Measurements from ENCODE around the gene KIAA1958. TPM values are rescaled to one million over a fixed set of nuclear protein-coding genes. Genes with fewer than 3 reads are reported as not detected.
A peak's percentile ranks its signal among the peaks of the same experiment; 100 is the strongest.

Gene KIAA1958
- total and polyA plus RNA-seq, 5 donors: 0.66 to 4.4 (median 3.1) TPM

DNA sequence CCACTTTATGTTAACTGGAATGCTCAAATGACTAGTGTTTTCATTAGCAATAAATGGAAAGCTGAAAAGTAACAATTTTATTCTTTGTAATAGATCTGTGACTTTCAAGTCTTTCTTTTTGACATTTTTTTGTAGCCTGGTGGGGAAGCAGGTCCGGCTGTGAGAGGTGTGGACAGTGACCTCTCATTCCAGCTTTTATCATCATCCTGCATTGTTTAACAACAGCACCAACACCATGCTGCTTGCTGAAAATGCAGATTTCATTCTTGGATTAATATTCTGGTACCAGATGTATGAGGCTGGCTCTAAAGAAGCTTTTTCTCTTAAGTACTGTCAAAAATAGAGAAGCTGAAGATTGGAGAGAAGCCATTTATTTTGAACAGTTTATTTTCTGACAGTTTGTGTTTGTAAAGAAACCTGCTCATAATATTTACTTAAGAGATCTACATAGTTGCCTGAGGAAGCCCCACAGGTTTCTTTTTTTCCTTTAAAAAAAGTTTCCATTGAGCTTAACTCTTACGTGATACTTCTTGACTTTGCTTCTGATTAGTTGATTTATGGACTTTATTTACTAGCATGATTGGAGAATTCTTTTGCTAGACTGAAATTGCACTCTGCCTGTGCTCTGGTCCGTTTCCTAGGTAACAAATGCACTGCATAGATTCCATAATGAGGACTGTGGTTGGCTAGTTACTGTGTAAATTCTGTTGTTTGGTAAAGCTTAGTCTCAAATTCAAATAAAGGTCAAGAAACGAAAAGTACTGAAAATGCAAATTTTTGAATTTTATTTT lies 3.4 kb downstream of the KIAA1958 start:
- H3K4me1 ChIP-seq (ENCODE audit: control insufficient read depth, insufficient read depth, low read length): no peaks in the 10 kb centered on the region
- H3K4me3 ChIP-seq (ENCODE audit: low read length): no peak overlapping the region
- no peaks in the 10 kb centered on the region for H3K27me3 ChIP-seq (ENCODE audit: control insufficient read depth, insufficient read depth)
- intact Hi-C loops (cut with DNase I): loop anchor here in 1 of 4 donors (10.0 kb wide), 1 partner anchor 215 kb away; no protein-coding TSS in a partner anchor
- no peak overlapping the region for H3K27ac ChIP-seq (ENCODE audit: low read length)
- 80% methylated on average over 4 of the region's 4 CpGs for WGBS
- ATAC-seq (no peak), DNase-seq (no peak)
- no peaks in the 10 kb centered on the region for H3K9me3 ChIP-seq (ENCODE audit: control insufficient read depth, low read length)

DNA sequence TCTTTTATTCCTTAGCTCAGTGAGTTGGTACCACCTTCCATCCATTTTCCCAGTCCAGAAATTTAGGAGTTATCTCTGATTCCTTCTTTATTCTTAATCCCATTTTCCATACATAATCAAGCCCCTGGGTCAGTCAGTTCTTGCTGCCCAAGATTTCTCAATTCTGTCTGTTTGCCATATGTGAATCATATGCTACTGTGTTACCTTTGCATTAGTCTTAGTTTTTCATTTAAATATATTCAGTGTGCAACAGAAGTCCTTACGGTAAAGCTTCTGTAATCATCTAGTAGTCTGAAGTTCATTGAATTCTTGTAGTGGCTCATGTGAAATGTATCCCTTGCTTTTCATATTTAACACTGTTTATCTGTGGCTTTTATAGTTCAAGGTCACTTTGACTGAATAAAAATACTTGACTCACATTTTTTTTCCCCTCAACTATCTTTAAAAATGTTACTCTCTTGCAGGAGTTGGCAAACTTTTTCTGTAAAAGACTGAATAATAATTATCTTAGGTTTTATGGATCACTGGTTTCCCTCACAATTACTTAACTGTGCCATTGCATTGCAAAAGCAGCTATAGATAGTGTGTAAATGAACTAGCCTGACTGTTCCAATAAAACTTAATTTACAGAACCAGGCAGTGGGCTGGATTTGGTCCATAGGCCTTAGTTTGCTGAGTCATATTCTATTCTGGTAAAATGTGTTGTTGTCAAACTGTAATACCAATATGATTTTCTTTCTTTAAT lies 6.9 kb downstream of the KIAA1958 start:
- DNase-seq: no peak
- H3K4me1 ChIP-seq (ENCODE audit: control insufficient read depth, insufficient read depth, low read length): no peaks in the 10 kb centered on the region
- no peaks in the 10 kb centered on the region for H3K9me3 ChIP-seq (ENCODE audit: control insufficient read depth, low read length)
- no peak overlapping the region for H3K27ac ChIP-seq (ENCODE audit: low read length)
- no peak overlapping the region for H3K4me3 ChIP-seq (ENCODE audit: low read length)
- intact Hi-C loops (cut with DNase I): no loop called here
- no peaks in the 10 kb centered on the region for H3K27me3 ChIP-seq (ENCODE audit: control insufficient read depth, insufficient read depth)
- 86% methylated on average over 1 of the region's 1 CpG for WGBS
- ATAC-seq: no peak

DNA sequence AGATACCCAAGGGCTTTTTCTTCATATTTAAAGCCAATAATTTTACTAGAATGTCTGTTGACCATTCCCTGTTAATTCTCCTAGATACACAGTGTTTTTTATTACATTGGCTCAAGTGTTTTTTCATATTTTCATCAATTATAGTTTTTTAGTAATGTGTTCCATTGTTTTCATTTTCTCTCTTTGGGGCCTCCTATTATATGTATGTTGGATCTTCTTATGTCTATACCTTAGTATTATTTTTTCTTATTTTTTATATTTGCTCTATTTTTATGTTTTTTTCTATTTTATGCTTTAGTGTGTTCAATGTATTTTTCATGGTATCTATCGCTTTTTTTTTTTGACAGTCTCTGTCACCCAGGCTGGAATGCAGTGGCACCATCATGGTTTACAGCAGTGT lies 7.5 kb downstream of the KIAA1958 start:
- H3K27ac ChIP-seq (ENCODE audit: low read length): no peak overlapping the region
- H3K9me3 ChIP-seq (ENCODE audit: control insufficient read depth, low read length): no peaks in the 10 kb centered on the region
- DNase-seq (no peak), ATAC-seq (no peak)
- H3K4me3 ChIP-seq (ENCODE audit: low read length): no peak overlapping the region
- H3K4me1 ChIP-seq (ENCODE audit: control insufficient read depth, insufficient read depth, low read length): no peaks in the 10 kb centered on the region
- 98% methylated on average over 1 of the region's 1 CpG for WGBS
- H3K27me3 ChIP-seq (ENCODE audit: control insufficient read depth, insufficient read depth): no peaks in the 10 kb centered on the region
- intact Hi-C loops (cut with DNase I): no loop called here

DNA sequence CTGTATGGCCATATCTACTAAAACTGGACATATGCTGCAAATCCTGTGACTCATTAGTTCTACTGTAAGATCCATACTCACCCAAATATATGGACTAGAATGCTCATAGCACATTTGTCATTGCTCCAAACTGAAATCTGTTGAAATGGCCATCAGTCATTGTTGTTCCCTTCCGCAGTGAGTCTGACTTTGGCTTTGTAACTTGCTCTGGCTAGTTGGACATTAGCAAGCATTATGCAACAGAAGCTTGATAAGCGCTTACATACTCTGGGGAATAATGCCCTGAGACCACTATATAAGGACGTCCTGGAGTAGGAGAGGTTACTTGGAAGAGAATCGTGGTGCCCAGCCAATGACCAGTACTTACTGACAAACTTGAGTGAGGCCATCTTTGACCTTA lies 9.0 kb downstream of the KIAA1958 start:
- intact Hi-C loops (cut with DNase I): no loop called here
- ATAC-seq (peak; percentile 49 to 86), DNase-seq (no peak)
- Histone ChIP-seq H3K27ac (ENCODE audit: low read length) (no peak overlapping the region), H3K4me3 (ENCODE audit: low read length) (no peak overlapping the region), H3K27me3 (ENCODE audit: control insufficient read depth, insufficient read depth) (no peaks in the 10 kb centered on the region), H3K9me3 (ENCODE audit: control insufficient read depth, low read length) (no peaks in the 10 kb centered on the region), H3K4me1 (ENCODE audit: control insufficient read depth, insufficient read depth, low read length) (no peaks in the 10 kb centered on the region)
- 73% methylated on average over 4 of the region's 4 CpGs for WGBS

DNA sequence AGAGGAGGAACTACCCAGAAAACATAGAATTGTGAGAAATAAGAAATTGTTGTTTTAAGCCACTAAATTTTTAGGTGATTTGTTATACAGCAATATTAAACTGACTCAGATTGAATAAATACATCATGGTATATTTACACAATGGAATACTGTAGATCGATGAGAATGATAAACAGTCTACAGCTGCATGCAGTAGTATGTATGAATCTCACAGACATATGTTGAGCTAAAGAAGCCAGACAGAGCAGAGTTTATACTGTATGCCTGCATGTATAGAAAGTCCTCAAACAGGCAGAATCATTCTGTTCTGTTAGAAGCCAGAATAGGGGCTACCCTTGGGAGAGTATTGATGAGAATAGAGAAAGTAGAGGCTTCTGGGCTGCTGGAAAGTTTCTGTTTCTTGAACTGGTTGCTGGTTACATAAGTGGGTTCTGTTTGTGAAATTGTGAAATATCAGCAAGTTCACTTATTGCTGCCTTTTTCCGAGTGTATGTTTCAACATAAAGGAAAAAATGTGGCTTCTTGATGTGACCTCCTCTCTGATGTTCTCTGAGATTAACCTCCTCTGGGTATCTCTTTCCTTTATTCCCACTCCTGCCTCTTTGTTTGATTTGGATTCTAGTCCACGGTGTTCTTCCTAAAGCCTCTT lies 9.6 kb downstream of the KIAA1958 start:
- Histone ChIP-seq H3K4me3 (ENCODE audit: low read length) (no peak overlapping the region), H3K27ac (ENCODE audit: low read length) (no peak overlapping the region), H3K4me1 (ENCODE audit: control insufficient read depth, insufficient read depth, low read length) (no peaks in the 10 kb centered on the region), H3K9me3 (ENCODE audit: control insufficient read depth, low read length) (no peaks in the 10 kb centered on the region), H3K27me3 (ENCODE audit: control insufficient read depth, insufficient read depth) (no peaks in the 10 kb centered on the region)
- DNase-seq: no peak
- intact Hi-C loops (cut with DNase I): no loop called here
- ATAC-seq: peak in 1 of 2 donors; percentile 62
- whole genome bisulfite sequencing: 75% methylated on average over 3 of the region's 3 CpGs

- Histone ChIP-seq H3K4me3 (ENCODE audit: low read length) (no peak overlapping the region), H3K27ac (ENCODE audit: low read length) (no peak overlapping the region), H3K9me3 (ENCODE audit: control insufficient read depth, low read length) (no peaks in the 10 kb centered on the region), H3K27me3 (ENCODE audit: control insufficient read depth, insufficient read depth) (no peaks in the 10 kb centered on the region), H3K4me1 (ENCODE audit: control insufficient read depth, insufficient read depth, low read length) (no peaks in the 10 kb centered on the region)
- 97% methylated on average over 2 of the region's 2 CpGs for WGBS
- DNase-seq: no peak
- intact Hi-C loops (cut with DNase I): no loop called here
- no peak for ATAC-seq
Observed at GRCh38 chr9:112500842-112501241, 14.2 kb downstream of the KIAA1958 start.

DNA sequence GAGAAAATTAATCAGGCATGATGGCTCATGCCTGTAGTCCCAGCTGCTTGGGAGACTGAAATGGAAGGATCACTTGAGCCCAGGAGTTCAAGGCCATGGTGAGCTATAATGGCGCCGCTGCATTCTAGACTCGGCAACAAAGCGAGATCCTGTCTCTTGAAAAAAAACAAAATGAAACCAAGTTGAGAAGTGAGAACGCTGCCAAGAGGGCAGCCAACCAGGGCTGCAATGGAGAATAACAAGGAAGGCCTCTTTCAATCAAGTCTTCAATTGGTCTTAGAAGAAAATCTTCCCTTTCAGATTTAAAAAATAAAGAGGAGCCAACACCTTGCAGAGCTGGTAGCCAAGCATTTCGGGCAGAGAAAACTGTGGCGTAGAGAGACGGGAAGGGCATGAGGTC lies 14.7 kb downstream of the KIAA1958 start:
- Histone ChIP-seq H3K4me3 (ENCODE audit: low read length) (no peak overlapping the region), H3K4me1 (ENCODE audit: control insufficient read depth, insufficient read depth, low read length) (no peaks in the 10 kb centered on the region), H3K9me3 (ENCODE audit: control insufficient read depth, low read length) (no peaks in the 10 kb centered on the region), H3K27ac (ENCODE audit: low read length) (no peak overlapping the region), H3K27me3 (ENCODE audit: control insufficient read depth, insufficient read depth) (no peaks in the 10 kb centered on the region)
- no peak for DNase-seq
- 96% methylated on average over 8 of the region's 8 CpGs for WGBS
- intact Hi-C loops (cut with DNase I): no loop called here
- ATAC-seq: no peak

GRCh38 chr9:112502175-112502946 lies 15.7 kb downstream of the KIAA1958 start:
- 83% methylated on average over 3 of the region's 3 CpGs for WGBS
- ATAC-seq: no peak

GRCh38 chr9:112503170-112503569 lies 16.5 kb downstream of the KIAA1958 start:
- 55% methylated on average over 5 of the region's 5 CpGs for WGBS
- intact Hi-C loops (cut with DNase I): no loop called here
- peak in 1 of 2 donors; percentile 55 for ATAC-seq
- H3K9me3 ChIP-seq (ENCODE audit: control insufficient read depth, low read length): no peaks in the 10 kb centered on the region
- no peaks in the 10 kb centered on the region for H3K27me3 ChIP-seq (ENCODE audit: control insufficient read depth, insufficient read depth)
- peak in 1 of 3 donors; percentile 58 for DNase-seq
- H3K4me3 ChIP-seq (ENCODE audit: low read length): no peak overlapping the region
- no peak overlapping the region for H3K27ac ChIP-seq (ENCODE audit: low read length)
- H3K4me1 ChIP-seq (ENCODE audit: control insufficient read depth, insufficient read depth, low read length): no peaks in the 10 kb centered on the region

More at GRCh38 chr9:112502175-112502946, 15.7 kb downstream of the KIAA1958 start:
- Histone ChIP-seq H3K4me3 (ENCODE audit: low read length) (no peak overlapping the region), H3K4me1 (ENCODE audit: control insufficient read depth, insufficient read depth, low read length) (no peaks in the 10 kb centered on the region), H3K27me3 (ENCODE audit: control insufficient read depth, insufficient read depth) (no peaks in the 10 kb centered on the region), H3K27ac (ENCODE audit: low read length) (no peak overlapping the region), H3K9me3 (ENCODE audit: control insufficient read depth, low read length) (no peaks in the 10 kb centered on the region)
- DNase-seq: no peak
- intact Hi-C loops (cut with DNase I): no loop called here

DNA sequence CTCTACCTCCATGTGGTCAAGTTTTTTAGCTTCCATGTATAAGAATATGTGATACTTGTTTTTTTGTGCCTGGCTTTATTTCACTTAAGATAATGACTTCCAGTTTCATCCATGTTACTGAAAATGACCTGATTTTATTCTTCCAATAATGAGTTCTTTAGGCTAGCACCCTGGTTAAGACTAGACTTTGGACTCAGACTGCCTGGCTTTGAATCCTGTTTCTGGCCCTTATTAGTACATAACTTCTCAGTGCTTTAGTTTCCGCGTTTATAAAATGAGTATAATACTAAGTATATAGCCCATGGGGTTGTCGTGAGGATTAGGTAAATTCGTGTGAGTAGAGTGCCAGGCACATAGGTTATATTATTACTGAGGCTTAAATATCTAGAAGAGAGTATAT lies 18.5 kb downstream of the KIAA1958 start:
- Histone ChIP-seq H3K27ac (ENCODE audit: low read length) (no peak overlapping the region), H3K27me3 (ENCODE audit: control insufficient read depth, insufficient read depth) (no peaks in the 10 kb centered on the region), H3K9me3 (ENCODE audit: control insufficient read depth, low read length) (no peaks in the 10 kb centered on the region), H3K4me3 (ENCODE audit: low read length) (no peak overlapping the region), H3K4me1 (ENCODE audit: control insufficient read depth, insufficient read depth, low read length) (no peaks in the 10 kb centered on the region)
- DNase-seq: no peak
- ATAC-seq: no peak
- intact Hi-C loops (cut with DNase I): no loop called here
- WGBS: 93% methylated on average over 4 of the region's 4 CpGs

Data from right cardiac atrium (tissue), 5 donors.